Heart left ventricle (tissue), 13 donors: ENCODE measurements around the gene HS6ST3.

Experiments
- POLR2A ChIP-seq, 2 donors: fragments of 450-650 bp; IDR thresholded peaks; one replicate each; pipeline ENCODE4 v1.6.1; 2017; ENCODE audit warnings: antibody characterized with exemption in 2 of 2, mild to moderate bottlenecking in 2 of 2, moderate library complexity in 2 of 2
- TF ChIP-seq, protein P1 (sequence below), 12 donors: fragments of 200-600 bp; sonication (generic) in 4 of 12; IDR thresholded peaks; one replicate each; pipeline versions ENCODE4 v1.5.0 to v1.8.0; 2018 to 2022; ENCODE audit warnings: antibody characterized with exemption in 12 of 12, mild to moderate bottlenecking in 5 of 12
- donor health status: ischemic (EF 13 %, LVEDD 7.1; RV severe dilation, severe dysfunction).
- donor health status: DM: no; HTN: yes; CAD: no.
- donor health status: DM: no; HTN: no; CAD: no.
- donor health status: ischemic (EF 25% LVEDD 6.9; RV normal size, moderate dysfunction).
- donor health status: ischemic (EF 25% LVEDD 5.7; RV mildly dilated, moderate dysfunction).
- donor health status: ischemic (EF 35%, LVEDD 5.7; RV mildly dilated, moderate dysfunction).
- donor health status: nonischemic (EF 11% LVEDD 7.7; RV severe dilation, severe dysfunction).
- donor health status: DM: yes; HTN: yes; CAD: no.
- donor health status: PGD.
- donor health status: ischemic (EF 29% LVEDD 5.4; RV normal size, mild dysfunction).
- donor health status: nonischemic (EF 23%, LVEDD 6.1; RV moderate dilation, normal function).

DNA sequence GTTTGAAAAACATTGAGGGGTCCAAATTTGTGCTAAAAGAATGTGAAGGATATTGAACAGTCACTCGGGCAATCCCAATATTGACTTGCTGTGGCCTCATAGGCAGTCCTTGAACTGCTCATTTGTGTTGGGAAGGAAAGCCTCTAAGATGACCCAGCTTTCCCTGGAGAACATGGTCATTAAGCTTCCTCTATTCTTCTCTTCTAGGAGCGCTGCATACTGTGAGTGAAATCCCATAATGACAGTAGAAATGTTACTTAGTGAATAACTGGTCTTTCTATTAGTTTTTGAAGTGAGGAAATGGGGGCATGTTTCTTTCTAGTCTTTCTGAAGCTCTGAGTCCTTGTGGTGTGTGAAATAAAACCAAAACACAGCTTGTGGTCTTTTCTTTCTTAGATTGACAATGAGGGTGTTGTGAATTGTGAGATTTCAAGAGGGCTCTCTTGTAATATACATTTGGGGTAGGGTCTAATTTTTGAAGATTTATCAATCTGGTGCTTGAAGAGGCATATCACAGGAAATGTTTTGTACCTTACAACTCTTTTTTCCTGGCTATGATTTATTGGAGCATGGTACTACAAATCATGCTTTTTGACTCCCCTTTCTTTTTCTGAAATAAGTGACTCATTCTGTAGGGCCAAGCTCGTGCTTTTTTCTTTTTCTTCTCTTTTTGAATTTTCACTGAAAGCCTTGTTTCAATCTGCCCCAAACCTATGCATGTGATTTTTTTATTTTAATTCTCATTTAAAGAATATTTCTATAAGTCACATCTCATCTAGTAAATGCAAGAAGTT lies 653.6 kb downstream of the HS6ST3 start:
- TF ChIP-seq, protein P1, sequence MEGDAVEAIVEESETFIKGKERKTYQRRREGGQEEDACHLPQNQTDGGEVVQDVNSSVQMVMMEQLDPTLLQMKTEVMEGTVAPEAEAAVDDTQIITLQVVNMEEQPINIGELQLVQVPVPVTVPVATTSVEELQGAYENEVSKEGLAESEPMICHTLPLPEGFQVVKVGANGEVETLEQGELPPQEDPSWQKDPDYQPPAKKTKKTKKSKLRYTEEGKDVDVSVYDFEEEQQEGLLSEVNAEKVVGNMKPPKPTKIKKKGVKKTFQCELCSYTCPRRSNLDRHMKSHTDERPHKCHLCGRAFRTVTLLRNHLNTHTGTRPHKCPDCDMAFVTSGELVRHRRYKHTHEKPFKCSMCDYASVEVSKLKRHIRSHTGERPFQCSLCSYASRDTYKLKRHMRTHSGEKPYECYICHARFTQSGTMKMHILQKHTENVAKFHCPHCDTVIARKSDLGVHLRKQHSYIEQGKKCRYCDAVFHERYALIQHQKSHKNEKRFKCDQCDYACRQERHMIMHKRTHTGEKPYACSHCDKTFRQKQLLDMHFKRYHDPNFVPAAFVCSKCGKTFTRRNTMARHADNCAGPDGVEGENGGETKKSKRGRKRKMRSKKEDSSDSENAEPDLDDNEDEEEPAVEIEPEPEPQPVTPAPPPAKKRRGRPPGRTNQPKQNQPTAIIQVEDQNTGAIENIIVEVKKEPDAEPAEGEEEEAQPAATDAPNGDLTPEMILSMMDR (IDR thresholded peaks at IDR 0.05) = no peak
- no peak for TF ChIP-seq POLR2A (IDR thresholded peaks at IDR 0.05)
